Astrocyte (in vitro differentiated cells and primary cell): ENCODE results near the gene TENT4B. TPM values are rescaled to one million over a fixed set of nuclear protein-coding genes. Genes with fewer than 3 reads are reported as not detected.

ENCODE experiments used
- DNase-seq: peaks from one replicate; pipeline ENCODE4 v3.0.0-alpha.2; 2010; ENCODE audit warnings: low read depth
- FAIRE-seq: peaks from 2 replicates; lab custom pipeline; 2011; peaks lifted over from hg19 to GRCh38; lab: Jason Lieb, UNC
- H2AFZ ChIP-seq: 2 replicates; pipeline ENCODE4 v1.6.0; 2012; ENCODE audit warnings: low read depth, low read length, inconsistent platforms
- H3K27ac ChIP-seq: 2 replicates; pipeline ENCODE4 v1.5.1; 2011; ENCODE audit warnings: low read depth, low read length, inconsistent platforms
- H3K27me3 ChIP-seq: 2 replicates; pipeline ENCODE4 v1.6.0; 2011; ENCODE audit warnings: low read length, inconsistent platforms; ENCODE audit not compliant: insufficient read depth
- H3K36me3 ChIP-seq: 2 replicates; pipeline ENCODE4 v1.5.1; 2011; ENCODE audit warnings: low read length, inconsistent platforms; ENCODE audit not compliant: insufficient read depth
- H3K4me1 ChIP-seq: 2 replicates; pipeline ENCODE4 v1.5.1; 2011; ENCODE audit warnings: low read length, inconsistent platforms; ENCODE audit not compliant: insufficient read depth
- H3K4me2 ChIP-seq: 2 replicates; pipeline ENCODE4 v1.6.0; 2012; ENCODE audit warnings: low read length, inconsistent platforms
- H3K4me3 ChIP-seq: 2 replicates; pipeline ENCODE4 v1.5.1; 2011; ENCODE audit warnings: low read depth, mild to moderate bottlenecking, low read length, inconsistent platforms; ENCODE audit not compliant: insufficient read depth
- H3K79me2 ChIP-seq: 2 replicates; pipeline ENCODE4 v1.6.0; 2012; ENCODE audit warnings: mild to moderate bottlenecking, low read length, inconsistent platforms; ENCODE audit not compliant: insufficient read depth
- H3K9ac ChIP-seq: 2 replicates; pipeline ENCODE4 v1.6.0; 2012; ENCODE audit warnings: mild to moderate bottlenecking, low read length, inconsistent platforms
- H3K9me3 ChIP-seq: 2 replicates; pipeline ENCODE4 v1.5.1; 2012; ENCODE audit warnings: low read depth, mild to moderate bottlenecking, low read length, inconsistent platforms; ENCODE audit not compliant: insufficient read depth
- H4K20me1 ChIP-seq: 2 replicates; pipeline ENCODE4 v1.6.0; 2012; ENCODE audit warnings: low read length, inconsistent platforms; ENCODE audit not compliant: insufficient read depth
- H3K27ac Mint-ChIP-seq: one replicate; pipeline ENCODE4 v1.8.0; 2021; ENCODE audit warnings: mild to moderate bottlenecking, mixed read lengths; ENCODE audit not compliant: unreplicated experiment
- H3K27me3 Mint-ChIP-seq: one replicate; pipeline ENCODE4 v1.8.0; 2021; ENCODE audit warnings: low read depth, mixed read lengths; ENCODE audit not compliant: unreplicated experiment
- H3K36me3 Mint-ChIP-seq: one replicate; pipeline ENCODE4 v1.8.0; 2021; ENCODE audit warnings: low read depth, mixed read lengths; ENCODE audit not compliant: unreplicated experiment
- H3K4me1 Mint-ChIP-seq: one replicate; pipeline ENCODE4 v1.8.0; 2021; ENCODE audit warnings: low read depth, mixed read lengths; ENCODE audit not compliant: unreplicated experiment
- H3K4me3 Mint-ChIP-seq: one replicate; pipeline ENCODE4 v1.8.0; 2021; ENCODE audit warnings: mild to moderate bottlenecking, moderate library complexity, mixed read lengths; ENCODE audit not compliant: unreplicated experiment
- H3K9me3 Mint-ChIP-seq: one replicate; pipeline ENCODE4 v1.8.0; 2021; ENCODE audit warnings: mild to moderate bottlenecking, mixed read lengths; ENCODE audit not compliant: unreplicated experiment
- EZH2 ChIP-seq: IDR thresholded peaks from 2 replicates; pipeline ENCODE4 v1.6.1; 2012; ENCODE audit warnings: mild to moderate bottlenecking, low read length, inconsistent platforms; ENCODE audit not compliant: insufficient read depth
- total RNA-seq: library from RNA; stranded (reverse); gene quantifications from 2 replicates; pipeline ENCODE4 v1.2.1, GENCODE V29; 2021
- TF ChIP-seq, protein P1 (sequence below): IDR thresholded peaks from 2 replicates; pipeline ENCODE4 v1.5.1; 2011; ENCODE audit warnings: low read depth, mild to moderate bottlenecking, inconsistent platforms, low read length, moderate library complexity; ENCODE audit not compliant: insufficient read depth

TENT4B gene
- total RNA-seq, 1 donor from 2014 or later = 17.0 TPM

DNA sequence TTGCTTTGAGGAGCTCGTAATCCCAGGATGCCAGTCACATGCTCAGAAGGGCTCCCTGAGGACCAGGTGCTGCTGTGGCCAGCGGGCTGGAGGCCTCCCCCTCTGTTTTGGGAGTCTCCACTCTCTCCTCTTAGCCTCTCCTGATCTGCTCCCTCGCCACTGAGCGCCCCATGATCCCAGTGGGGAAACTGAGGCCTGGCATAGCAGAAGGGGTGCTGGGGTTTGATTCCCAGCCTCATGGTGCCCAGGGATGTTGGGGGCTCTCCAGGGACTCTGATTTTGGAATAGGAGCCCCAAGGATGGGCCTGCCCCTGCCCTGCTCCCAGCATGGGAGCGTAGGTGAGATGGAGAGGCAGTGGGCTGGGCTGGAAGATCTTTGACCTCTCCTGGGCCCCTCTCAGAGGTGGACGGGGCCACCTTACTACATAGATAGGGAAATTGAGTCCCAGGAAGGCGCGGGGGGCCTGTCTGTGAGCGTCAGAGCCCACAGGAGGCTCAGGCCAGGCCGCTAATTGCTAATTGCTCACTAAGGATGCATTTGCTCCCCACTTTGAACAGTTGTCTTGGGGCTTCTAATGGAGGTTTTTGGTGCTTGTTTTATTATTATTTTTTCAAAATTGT lies 112.7 kb downstream of the TENT4B start:
- H3K79me2 ChIP-seq = peaks cover 23% of the 10 kb centered on the region

GRCh38 chr16:50266337-50267091 lies 113.4 kb downstream of the TENT4B start, which contains the start of gene ADCY7:
Gene ADCY7 (plus strand): TSS chr16:50266551. CDS start chr16:50288180, 21,629 bp downstream.
- Mint-ChIP-seq H3K27me3 (no peaks in the 10 kb centered on the region), H3K36me3 (peaks cover 6% of the 10 kb centered on the region), H3K9me3 (no peaks in the 10 kb centered on the region), H3K27ac (peak within 1 kb of the TSS; percentile 84), H3K4me1 (peaks cover 21% of the 10 kb centered on the region), H3K4me3 (peak within 1 kb of the TSS; percentile 75)
- Histone ChIP-seq H3K9me3 (no peaks in the 10 kb centered on the region), H3K36me3 (no peaks in the 10 kb centered on the region), H3K27ac (peak within 1 kb of the TSS; percentile 73), H4K20me1 (no peaks in the 10 kb centered on the region), H2AFZ (peak within 1 kb of the TSS; percentile 63), H3K9ac (peak within 1 kb of the TSS; percentile 77), H3K27me3 (no peaks in the 10 kb centered on the region), H3K79me2 (peaks cover 23% of the 10 kb centered on the region), H3K4me2 (peak within 1 kb of the TSS; percentile 88), H3K4me1 (peaks cover 21% of the 10 kb centered on the region), H3K4me3 (peak within 1 kb of the TSS; percentile 53)
- DNase-seq = peak; percentile 83
- FAIRE-seq = no peak
- TF ChIP-seq EZH2 = no peak
- TF ChIP-seq, protein P1, sequence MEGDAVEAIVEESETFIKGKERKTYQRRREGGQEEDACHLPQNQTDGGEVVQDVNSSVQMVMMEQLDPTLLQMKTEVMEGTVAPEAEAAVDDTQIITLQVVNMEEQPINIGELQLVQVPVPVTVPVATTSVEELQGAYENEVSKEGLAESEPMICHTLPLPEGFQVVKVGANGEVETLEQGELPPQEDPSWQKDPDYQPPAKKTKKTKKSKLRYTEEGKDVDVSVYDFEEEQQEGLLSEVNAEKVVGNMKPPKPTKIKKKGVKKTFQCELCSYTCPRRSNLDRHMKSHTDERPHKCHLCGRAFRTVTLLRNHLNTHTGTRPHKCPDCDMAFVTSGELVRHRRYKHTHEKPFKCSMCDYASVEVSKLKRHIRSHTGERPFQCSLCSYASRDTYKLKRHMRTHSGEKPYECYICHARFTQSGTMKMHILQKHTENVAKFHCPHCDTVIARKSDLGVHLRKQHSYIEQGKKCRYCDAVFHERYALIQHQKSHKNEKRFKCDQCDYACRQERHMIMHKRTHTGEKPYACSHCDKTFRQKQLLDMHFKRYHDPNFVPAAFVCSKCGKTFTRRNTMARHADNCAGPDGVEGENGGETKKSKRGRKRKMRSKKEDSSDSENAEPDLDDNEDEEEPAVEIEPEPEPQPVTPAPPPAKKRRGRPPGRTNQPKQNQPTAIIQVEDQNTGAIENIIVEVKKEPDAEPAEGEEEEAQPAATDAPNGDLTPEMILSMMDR = no peak

More for the DNA sequence above, 112.7 kb downstream of the TENT4B start:
- H3K27me3 ChIP-seq = no peaks in the 10 kb centered on the region
- Mint-ChIP-seq H3K36me3 (peaks cover 6% of the 10 kb centered on the region), H3K4me1 (peaks cover 21% of the 10 kb centered on the region), H3K27ac (peak overlapping the region; percentile 84), H3K4me3 (no peak overlapping the region), H3K9me3 (peaks cover 2% of the 10 kb centered on the region), H3K27me3 (no peaks in the 10 kb centered on the region)
- FAIRE-seq = no peak
- no peak for DNase-seq
- H3K36me3 ChIP-seq = no peaks in the 10 kb centered on the region
- H3K4me3 ChIP-seq = peak overlapping the region; percentile 53
- peak overlapping the region; percentile 73 for H3K27ac ChIP-seq
- H3K4me2 ChIP-seq = peak overlapping the region; percentile 88
- no peaks in the 10 kb centered on the region for H3K9me3 ChIP-seq
- H4K20me1 ChIP-seq = no peaks in the 10 kb centered on the region
- peak overlapping the region; percentile 77 for H3K9ac ChIP-seq
- H2AFZ ChIP-seq = peak overlapping the region; percentile 63
- no peak for TF ChIP-seq EZH2
- TF ChIP-seq, protein P1 = no peak
- peaks cover 21% of the 10 kb centered on the region for H3K4me1 ChIP-seq
